CD4-positive, alpha-beta T cell treated with Interleukin-6 for 4 hours (primary cell): ENCODE data around the gene ATP6V0B.

ENCODE experiments used
- DNase-seq: peaks from one replicate; pipeline ENCODE4 v3.0.0-alpha.2; 2020; ENCODE audit warnings: mixed read lengths

ATP6V0B gene

GRCh38 chr1:44012404-44012803, 37.6 kb downstream of the ATP6V0B start:
- no peak for DNase-seq

- DNase-seq, result no peak
Observed at GRCh38 chr1:44012941-44013609, 38.3 kb downstream of the ATP6V0B start.

- DNase-seq, result no peak
Observed at GRCh38 chr1:44013949-44014348, 39.2 kb downstream of the ATP6V0B start.

- DNase-seq, result no peak
Observed at GRCh38 chr1:44014365-44015104, 39.8 kb downstream of the ATP6V0B start.

- no peak for DNase-seq
Observed at GRCh38 chr1:44015206-44015605, 40.4 kb downstream of the ATP6V0B start.

GRCh38 chr1:44016041-44016889, 41.5 kb downstream of the ATP6V0B start:
- no peak for DNase-seq

- no peak for DNase-seq
Observed at GRCh38 chr1:44016890-44017400, 42.2 kb downstream of the ATP6V0B start.

- DNase-seq, result no peak
Observed at GRCh38 chr1:44019466-44019948, 44.7 kb downstream of the ATP6V0B start.

GRCh38 chr1:44020464-44020863, 45.7 kb downstream of the ATP6V0B start:
- DNase-seq, result no peak

GRCh38 chr1:44021156-44021555, 46.4 kb downstream of the ATP6V0B start:
- no peak for DNase-seq

GRCh38 chr1:44021581-44022321, 47.0 kb downstream of the ATP6V0B start:
- no peak for DNase-seq

GRCh38 chr1:44024031-44024902, 49.5 kb downstream of the ATP6V0B start:
- DNase-seq, result no peak

GRCh38 chr1:44024903-44025525, 50.3 kb downstream of the ATP6V0B start:
- no peak for DNase-seq

- DNase-seq, result no peak
Observed at GRCh38 chr1:44025816-44026215, 51.1 kb downstream of the ATP6V0B start.

GRCh38 chr1:44027320-44027719, 52.6 kb downstream of the ATP6V0B start:
- no peak for DNase-seq
